GM19397 (cell line): ENCODE results near the gene JMJD6.
"Not testable (repeated sequence)": the region's sequence is repeated elsewhere in the genome, so short reads cannot be mapped to it uniquely, and the experiment has no call there.

Experiments used
- ATAC-seq: cut with Tn5 transposase; IDR thresholded peaks from one replicate; pipeline ENCODE4 v1.9.1; 2021; ENCODE audit warnings: mild to moderate bottlenecking, moderate library complexity; ENCODE audit not compliant: unreplicated experiment

The JMJD6 gene

DNA sequence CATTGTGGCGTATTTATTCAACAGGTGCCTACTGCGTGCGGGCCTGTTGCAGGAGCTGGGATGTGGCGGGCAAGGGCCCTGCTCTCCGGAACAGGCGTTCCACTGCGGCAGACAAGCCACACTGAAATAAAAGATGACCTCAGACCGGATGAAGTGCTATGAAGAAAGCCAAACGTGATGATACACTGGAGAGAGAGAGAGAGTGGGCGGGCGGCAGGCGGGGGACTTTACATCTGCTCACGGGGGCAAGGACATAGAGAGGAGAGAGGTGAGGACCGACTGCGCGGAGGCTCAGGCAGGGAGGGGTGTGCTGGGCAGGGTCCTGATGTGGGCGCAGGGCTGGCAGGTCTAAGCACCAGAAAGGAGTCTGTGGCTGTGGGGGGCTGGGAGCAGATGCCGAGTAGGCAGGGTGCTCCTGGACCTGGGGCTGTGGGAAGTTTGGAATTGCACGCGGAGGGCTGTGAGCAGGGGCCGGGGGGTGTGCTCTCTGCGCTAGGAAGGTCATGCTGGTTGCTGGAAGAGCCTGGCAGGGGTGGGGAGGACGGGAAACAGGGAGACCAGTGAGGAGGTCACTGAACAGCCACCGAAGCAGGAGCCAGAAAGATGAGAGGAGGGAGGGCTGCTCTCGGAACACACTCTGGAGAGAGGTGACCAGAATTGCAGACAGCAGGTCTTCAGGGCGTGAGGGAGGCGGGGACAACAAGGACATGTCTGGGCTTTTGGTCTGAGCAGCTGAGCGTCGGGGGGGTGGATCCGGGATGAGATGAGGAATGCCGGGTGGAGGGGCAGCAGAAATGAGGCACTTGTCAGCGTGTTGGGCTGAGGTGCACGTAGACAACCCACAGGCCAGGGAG lies 25.6 kb downstream of the JMJD6 start:
- ATAC-seq = no peak

- ATAC-seq = no peak
Measured at GRCh38 chr17:76700270-76700616, 26.2 kb downstream of the JMJD6 start.

GRCh38 chr17:76698466-76698977 lies 27.9 kb downstream of the JMJD6 start:
- ATAC-seq = not testable (repeated sequence)

DNA sequence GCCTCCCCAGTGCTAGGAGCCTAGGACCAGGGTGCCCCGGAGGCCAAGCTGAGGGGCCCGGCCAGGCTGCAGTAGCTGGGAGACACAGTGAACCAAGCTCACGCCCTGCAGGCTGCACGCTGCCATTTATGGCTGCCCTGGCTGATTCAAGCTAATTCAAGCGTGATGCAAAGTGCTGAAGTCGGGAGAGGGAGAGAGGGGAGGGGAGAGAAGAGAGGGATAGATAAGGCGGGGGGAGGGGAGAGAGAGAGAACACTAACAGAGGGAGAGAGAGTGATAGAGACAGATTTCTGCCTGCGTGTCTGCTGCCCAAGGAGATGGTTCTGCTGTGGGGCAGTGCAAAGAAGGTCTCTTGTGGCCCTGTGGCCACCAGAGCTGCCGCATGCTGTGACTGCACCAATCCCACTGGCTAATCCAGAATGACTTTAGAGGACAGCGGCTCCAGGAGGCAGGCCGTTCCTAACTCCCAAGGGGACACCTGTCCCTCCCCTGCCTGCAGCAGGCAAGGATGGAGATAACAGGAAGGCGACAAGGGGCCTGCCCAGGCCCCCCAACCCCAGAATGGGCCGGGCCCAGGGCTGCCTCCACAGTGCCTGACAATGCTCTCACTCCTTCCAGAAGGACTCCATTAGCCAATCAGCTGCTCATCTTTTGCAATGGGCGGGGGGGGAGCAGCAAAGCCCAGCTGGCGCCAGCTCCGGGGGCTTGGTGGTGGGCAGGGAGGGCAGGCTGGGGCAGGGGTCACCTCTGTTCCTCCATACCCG lies 28.5 kb downstream of the JMJD6 start:
- no peak for ATAC-seq

GRCh38 chr17:76696763-76697701 lies 29.4 kb downstream of the JMJD6 start:
- no peak for ATAC-seq

GRCh38 chr17:76695059-76695831 lies 31.2 kb downstream of the JMJD6 start:
- ATAC-seq = no peak

DNA sequence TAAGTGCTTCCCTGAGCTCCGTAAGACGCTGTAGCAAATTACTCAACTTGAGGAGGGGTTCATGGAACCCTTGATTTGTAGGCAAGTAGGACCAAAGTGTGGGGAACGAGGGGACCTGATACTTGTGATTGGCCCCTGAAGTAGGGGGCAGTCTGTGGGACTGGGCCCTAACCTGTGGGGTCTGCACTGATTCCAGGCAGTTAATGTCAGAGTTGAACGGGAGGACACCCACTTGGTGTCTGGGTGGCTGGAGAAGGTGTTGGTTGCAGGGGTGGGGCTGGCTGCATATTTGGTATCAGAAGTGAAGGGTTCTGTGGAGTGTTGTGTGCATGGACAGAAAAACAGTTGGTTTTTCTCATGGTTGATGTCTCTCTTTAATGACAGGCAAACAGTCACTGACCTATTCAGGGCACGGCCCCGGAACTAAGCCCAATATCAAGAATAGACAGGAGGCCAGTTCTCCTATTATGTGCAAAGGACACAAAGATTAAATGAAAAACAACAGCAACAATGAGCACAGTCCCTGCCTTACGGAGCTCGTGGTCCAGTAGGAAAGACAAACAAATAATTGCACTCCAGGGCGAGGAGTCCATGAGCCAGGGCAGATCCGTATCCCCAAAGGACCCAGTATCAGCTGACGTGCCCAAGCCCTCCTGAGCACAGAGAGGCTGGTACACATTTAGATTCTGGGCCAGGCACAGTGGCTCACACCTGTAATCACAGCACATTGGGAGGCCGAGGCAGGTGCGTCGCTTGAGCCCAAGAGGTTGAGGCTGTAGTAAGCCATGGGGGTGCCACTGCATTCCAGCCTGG lies 34.8 kb downstream of the JMJD6 start:
- ATAC-seq = no peak

GRCh38 chr17:76690596-76691280 lies 35.7 kb downstream of the JMJD6 start:
- no peak for ATAC-seq

- no peak for ATAC-seq
Measured at GRCh38 chr17:76689859-76690258, 36.5 kb downstream of the JMJD6 start.

GRCh38 chr17:76688165-76688622 lies 38.2 kb downstream of the JMJD6 start:
- ATAC-seq = no peak

DNA sequence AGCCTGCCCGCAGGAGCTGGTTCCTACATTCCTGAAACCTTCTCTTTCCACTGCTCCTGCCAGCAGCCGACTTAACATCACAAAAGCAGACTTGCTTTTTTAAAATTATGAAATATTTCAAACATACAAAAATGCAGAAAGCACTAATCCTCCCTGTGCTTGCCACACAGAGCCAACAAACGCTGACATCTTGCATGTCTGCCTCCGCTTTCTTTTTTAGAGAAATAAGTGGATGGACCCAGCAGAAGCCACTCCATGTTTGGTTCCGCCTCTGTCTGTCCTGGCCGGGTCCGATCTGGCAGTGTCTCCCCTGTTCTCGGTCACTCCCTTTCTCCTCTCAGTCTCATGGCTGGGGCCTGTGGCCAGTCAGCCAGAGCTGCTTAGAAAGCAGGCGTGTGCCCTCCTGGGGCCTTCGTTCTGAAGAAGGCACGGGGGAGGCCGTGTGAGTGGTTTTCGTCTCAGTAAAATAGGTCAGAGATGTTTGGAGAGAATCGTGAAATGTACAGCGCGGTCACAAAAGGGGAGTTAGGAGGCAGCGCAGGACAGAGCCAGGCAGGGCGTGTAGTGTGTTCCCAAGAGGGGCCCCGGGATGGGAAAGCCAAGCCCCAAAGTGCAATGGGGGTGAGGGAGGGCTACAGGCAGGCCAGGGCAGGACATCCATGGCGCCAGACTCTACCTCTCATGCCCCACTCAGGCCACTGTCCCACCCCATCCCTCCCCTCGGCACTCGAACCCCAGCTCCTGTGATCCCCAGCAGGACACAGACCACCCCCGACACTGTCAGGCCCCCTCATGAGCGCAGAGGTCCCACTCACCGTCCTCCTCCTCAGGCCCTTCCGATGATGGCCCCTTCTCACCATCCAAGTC lies 38.9 kb downstream of the JMJD6 start:
- ATAC-seq = no peak

- no peak for ATAC-seq
Measured at GRCh38 chr17:76686538-76687297, 39.7 kb downstream of the JMJD6 start.

DNA sequence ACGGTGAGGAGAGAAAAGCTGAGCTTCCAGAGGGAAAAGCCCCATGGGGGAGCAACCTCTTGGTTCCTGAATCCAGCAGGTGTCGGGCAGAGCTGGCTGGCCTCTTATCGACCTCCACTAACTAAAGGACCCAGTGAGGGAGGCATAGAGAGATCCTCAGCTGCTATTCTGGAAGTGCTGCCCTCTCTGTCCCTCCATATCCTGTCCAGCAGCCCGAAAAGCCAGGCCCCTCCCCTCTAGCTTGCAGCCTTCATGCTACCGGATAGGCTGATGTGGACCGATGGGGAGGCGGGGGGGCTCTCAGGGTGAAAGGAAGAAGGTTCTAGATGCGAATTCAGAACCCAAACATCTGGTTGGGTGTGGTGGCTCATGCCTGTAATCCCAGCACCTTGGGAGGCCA lies 40.6 kb downstream of the JMJD6 start:
- no peak for ATAC-seq

DNA sequence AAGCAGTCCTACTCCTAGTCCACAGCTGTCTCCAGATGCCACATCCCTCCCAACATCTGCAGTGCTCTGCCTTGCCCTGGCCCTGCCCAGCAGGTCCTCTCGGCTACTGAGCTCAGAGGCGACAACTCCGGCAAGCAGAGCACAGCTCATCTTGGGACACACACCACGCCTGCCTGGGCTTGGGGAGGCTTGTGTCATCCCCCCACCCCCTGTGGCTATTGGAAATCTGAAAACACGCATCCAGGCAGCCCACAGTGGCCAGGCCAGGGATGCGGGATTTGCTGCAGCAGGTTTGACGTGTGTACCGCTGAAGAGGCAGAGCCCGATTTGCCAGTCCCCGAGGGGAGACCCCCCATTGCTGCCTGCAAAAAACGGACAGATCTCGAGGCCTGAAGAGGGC lies 41.0 kb downstream of the JMJD6 start:
- no peak for ATAC-seq

DNA sequence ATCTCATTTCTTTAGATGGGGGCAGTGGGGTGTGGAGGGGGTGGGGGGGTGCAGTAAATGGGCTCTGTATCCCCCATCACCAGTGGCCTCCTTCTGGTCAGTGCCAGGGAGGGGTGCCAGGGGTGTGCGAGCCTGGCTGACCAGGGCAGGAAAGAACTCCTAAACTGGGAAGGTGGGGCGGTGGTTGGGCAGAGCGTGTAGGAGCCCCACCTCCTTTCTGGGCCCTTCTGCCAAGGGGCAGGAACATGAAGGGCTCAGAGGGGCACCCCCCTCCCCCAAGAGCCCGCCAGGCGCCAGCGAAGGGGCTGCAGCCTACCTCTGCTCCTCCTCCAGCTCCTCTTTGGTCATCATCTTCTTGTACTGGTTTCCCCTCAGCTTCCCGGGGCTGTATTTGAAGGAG lies 41.6 kb downstream of the JMJD6 start:
- no peak for ATAC-seq

DNA sequence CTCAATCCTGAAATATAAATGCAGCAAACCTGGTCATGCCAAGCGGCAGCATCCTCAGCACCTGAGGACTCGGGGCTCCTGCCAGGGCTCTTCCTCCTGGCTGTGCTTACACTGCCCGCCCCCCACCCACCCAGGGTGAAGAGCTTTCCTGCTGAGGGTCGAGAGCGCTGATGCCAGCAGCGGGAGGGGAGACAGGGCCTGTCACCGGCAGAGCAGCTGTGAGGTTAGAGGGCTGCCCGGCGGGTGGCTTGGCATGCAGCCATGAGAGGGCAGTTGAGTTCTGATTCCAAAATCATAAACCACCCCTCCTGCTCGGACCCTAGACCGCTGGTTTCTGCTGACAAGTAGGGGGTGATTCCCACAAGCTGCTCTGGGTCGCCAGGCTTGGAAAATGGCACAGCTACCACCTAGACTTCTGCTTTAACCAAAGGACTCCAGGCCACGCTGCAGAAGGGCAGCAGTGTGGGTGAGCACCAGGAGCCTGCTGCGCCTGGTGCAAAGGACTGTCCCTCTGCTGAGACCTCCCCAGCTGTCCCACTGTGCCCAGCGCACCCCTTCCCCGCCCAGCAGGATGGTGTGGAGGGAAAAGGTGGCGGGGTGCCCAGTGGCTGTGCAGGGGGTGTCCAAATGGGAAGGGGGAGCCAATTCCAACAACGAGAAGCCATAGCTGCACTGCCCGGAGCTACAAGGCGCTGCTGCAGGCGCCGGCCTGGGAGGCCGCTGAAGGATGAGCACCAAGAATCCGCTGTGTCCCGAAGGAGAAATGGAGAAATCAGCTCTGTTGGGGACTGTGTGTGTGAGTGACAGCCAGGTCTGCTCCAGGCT lies 42.3 kb downstream of the JMJD6 start:
- ATAC-seq = no peak
